ENCODE results near the gene CGB2.

CGB2 gene

DNA sequence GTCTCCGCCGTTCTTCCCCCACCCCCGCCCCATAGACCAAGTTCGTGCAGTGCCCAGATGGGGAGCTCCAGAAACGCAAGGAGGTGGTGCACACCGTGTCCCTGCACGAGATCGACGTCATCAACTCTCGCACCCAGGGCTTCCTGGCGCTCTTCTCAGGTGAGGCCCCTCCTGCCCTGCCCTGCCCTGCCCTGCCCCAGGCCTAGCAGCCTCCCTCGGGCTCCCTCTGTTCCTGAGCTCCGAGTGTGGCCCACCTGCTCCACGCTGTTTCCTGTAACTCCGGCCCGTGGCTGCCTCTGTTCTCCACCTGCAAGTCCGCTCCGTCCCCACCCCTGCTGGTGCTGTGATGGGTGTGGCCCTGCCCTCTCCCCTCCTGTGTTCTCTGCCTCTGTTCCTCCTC lies 21.2 kb upstream of the CGB2 start:
- H3K4me3 ChIP-seq (ENCODE audit: low read length) = no peak overlapping the region
- DNase-seq (ENCODE audit: low read depth) = no peak
- TF ChIP-seq, protein P1, sequence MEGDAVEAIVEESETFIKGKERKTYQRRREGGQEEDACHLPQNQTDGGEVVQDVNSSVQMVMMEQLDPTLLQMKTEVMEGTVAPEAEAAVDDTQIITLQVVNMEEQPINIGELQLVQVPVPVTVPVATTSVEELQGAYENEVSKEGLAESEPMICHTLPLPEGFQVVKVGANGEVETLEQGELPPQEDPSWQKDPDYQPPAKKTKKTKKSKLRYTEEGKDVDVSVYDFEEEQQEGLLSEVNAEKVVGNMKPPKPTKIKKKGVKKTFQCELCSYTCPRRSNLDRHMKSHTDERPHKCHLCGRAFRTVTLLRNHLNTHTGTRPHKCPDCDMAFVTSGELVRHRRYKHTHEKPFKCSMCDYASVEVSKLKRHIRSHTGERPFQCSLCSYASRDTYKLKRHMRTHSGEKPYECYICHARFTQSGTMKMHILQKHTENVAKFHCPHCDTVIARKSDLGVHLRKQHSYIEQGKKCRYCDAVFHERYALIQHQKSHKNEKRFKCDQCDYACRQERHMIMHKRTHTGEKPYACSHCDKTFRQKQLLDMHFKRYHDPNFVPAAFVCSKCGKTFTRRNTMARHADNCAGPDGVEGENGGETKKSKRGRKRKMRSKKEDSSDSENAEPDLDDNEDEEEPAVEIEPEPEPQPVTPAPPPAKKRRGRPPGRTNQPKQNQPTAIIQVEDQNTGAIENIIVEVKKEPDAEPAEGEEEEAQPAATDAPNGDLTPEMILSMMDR (conservative IDR thresholded peaks at IDR 0.05; ENCODE audit: low read depth, low read length) = no peak

DNA sequence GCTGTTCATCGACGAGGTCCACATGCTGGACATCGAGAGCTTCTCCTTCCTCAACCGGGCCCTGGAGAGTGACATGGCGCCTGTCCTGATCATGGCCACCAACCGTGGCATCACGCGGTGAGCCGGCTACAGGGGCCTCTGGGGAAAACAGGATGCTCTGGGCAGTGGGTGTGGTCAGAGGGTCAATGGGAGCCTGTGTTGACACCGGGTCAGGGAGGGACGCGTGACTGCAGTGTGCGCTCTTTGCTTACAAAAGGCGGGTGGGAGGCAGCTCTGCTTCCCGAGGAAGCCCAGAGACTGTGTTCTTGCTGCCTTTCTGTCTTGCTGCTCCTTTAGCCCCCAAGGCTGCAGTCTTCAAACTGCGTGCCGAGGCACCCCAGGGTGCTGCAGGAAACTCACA lies 20.5 kb upstream of the CGB2 start:
- TF ChIP-seq, protein P1 (conservative IDR thresholded peaks at IDR 0.05; ENCODE audit: low read depth, low read length) = no peak
- DNase-seq (ENCODE audit: low read depth) = no peak
- H3K4me3 ChIP-seq (ENCODE audit: low read length) = no peak overlapping the region

DNA sequence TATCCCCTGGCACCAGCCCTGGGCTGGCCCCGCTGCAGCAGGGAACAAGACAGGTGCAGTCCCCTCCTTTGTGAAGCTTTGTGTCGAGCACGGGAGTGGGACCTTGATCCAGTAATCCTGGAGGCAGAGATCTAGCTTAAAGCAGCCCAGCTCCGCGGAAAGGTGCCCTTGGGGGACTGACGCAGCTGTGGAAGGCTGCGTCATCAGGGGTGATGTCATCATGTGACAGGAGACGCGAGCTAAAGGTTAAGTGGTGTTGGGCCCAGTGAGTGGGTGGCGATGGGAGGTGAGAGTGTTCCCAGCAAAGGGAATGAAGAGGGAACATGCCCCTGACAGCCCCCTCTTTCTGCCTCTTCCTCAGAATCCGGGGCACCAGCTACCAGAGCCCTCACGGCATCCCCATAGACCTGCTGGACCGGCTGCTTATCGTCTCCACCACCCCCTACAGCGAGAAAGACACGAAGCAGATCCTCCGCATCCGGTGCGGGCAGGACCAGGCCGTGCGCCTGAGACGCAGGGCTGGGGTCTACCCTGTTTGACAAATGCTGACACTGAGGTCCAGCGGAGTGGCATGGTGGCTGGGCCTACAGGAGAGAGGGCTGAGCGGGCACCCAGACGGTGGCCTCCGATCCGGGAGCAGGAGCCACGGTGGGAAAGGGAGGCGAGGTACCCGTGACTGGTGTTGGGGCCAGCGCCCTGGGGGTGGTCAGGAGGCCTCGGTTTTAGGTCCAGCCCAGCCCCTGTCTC lies 17.4 kb upstream of the CGB2 start:
- TF ChIP-seq, protein P1 (conservative IDR thresholded peaks at IDR 0.05; ENCODE audit: low read depth, low read length) = no peak
- no peak for DNase-seq (ENCODE audit: low read depth)
- no peak overlapping the region for H3K4me3 ChIP-seq (ENCODE audit: low read length)

DNA sequence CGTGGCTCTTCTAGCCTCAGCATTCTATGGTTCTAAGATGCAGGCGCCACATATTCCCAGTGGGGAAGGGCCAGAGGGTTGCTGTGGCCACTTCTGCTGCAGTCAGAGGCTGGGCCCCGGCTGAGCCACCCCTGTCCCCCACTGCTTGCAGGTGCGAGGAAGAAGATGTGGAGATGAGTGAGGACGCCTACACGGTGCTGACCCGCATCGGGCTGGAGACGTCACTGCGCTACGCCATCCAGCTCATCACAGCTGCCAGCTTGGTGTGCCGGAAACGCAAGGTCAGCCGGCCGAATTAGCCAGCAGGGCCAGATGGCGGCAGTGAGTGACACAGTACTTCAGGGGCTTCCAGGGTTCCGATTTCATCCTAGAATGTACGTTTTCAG lies 16.8 kb upstream of the CGB2 start:
- no peak for DNase-seq (ENCODE audit: low read depth)
- no peak overlapping the region for H3K4me3 ChIP-seq (ENCODE audit: low read length)
- TF ChIP-seq, protein P1 (conservative IDR thresholded peaks at IDR 0.05; ENCODE audit: low read depth, low read length) = no peak

DNA sequence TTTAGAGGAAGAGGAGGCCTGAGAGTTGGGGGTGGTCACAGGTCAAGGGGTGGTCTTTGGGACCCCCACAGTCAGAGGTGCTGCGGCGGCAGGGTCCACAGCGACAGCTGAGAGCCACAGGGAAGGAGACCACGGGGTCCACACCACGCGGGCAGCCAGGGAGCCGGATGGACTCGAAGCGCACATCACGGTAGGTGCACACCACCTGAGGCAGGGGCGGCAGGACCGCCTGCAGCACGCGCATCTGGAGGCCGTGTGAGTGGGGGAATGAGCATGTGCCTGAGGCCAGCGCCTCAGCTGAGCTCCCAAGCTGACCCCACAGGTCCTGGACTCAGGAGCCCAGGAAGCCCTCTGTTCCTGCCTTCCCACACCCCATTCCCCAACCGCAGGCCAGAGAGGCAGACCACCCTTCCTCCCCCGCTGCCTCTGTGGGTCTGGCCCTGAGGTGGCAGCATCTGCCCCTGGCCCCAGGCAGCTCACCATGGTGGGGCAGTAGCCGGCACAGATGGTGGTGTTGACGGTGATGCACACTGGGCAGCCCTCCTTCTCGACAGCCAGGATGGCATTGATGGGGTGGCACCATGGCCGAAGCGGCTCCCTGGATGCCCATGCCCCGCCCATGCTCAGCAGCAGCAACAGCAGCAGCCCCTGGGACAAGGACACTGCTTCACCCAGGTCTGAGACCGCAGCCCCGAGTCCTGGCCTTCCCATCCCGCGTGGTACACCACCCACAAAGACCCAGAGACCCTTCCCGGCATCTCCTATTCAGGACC lies 15.4 kb upstream of the CGB2 start:
- H3K4me3 ChIP-seq (ENCODE audit: low read length) = no peak overlapping the region
- DNase-seq (ENCODE audit: low read depth) = no peak
- TF ChIP-seq, protein P1 (conservative IDR thresholded peaks at IDR 0.05; ENCODE audit: low read depth, low read length) = no peak

DNA sequence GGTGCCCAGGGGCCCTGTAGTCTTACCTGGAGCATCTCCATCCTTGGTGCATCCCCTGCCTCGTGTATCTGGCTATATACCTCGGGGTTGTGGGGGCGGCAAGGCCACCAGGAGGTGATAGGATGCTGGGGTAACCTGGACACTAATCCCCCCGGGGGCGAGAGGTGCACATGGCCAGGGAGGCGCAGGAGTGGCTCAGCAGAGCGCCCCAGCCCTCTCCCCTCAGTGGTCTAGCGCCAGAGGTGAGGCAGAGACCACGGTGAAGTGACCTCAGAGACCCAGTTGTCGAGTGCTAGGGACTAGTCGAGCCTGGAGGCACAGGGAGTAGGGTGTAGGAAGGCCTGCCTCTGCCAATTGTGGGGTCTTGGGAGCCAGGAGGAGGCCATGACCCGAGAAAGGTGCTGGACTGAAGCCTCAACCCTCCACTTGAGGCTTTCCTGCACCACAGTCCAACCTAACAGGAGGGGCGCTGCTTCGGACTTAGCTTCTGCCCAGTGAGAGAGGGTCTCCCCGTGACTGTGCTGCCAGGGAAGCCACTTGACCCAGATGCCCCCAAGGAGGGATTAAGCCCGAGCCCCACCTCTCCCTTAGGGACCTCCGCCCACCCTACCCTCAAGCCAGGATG lies 14.5 kb upstream of the CGB2 start, which contains the start of gene LHB:
Gene LHB (minus strand): TSS at position 51 of the 625 bp plus-strand sequence. CDS start 10 bp downstream, at position 41.
- TF ChIP-seq, protein P1 (conservative IDR thresholded peaks at IDR 0.05; ENCODE audit: low read depth, low read length) = no peak
- peak within 1 kb of the TSS; percentile 39 for H3K4me3 ChIP-seq (ENCODE audit: low read length)
- no peak for DNase-seq (ENCODE audit: low read depth)

Data from retinal pigment epithelial cell (primary cell).